Fibroblast of lung (primary cell): ENCODE data around the gene EGR4. TPM values are rescaled to one million over a fixed set of nuclear protein-coding genes. Genes with fewer than 3 reads are reported as not detected.

Experiments used
- DNase-seq, 2 donors: peaks; one replicate each; pipeline versions ENCODE4 v3.0.0 to v3.0.0-alpha.2; 2010; ENCODE audit warnings: low read depth in 2 of 2
- H2AFZ ChIP-seq: 2 replicates; pipeline ENCODE4 v1.5.1; 2012; ENCODE audit warnings: low read length, control low read depth, inconsistent platforms
- H3K27ac ChIP-seq: 2 replicates; pipeline ENCODE4 v1.5.1; 2011; ENCODE audit warnings: low read length, control low read depth; ENCODE audit not compliant: insufficient read depth
- H3K27me3 ChIP-seq: 2 replicates; pipeline ENCODE4 v1.5.1; 2011; ENCODE audit warnings: mild to moderate bottlenecking, low read length; ENCODE audit not compliant: control insufficient read depth, insufficient read depth
- H3K36me3 ChIP-seq: 2 replicates; pipeline ENCODE4 v1.5.1; 2011; ENCODE audit warnings: low read length; ENCODE audit not compliant: control insufficient read depth, insufficient read depth
- H3K4me1 ChIP-seq: 2 replicates; pipeline ENCODE4 v1.5.1; 2011; ENCODE audit warnings: low read length; ENCODE audit not compliant: control insufficient read depth, insufficient read depth; ENCODE audit errors: extremely low read depth
- H3K4me2 ChIP-seq: 2 replicates; pipeline ENCODE4 v1.5.1; 2011; ENCODE audit warnings: low read length, control low read depth; ENCODE audit not compliant: insufficient read depth; ENCODE audit errors: extremely low read depth
- H3K4me3 ChIP-seq, 4 experiments: fragments of 200-600 bp in 1 of 4; sonication (generic) in 1 of 4; replicated peaks in 1 of 4; 2 replicates each; pipeline ENCODE4 v1.5.1; 2011 to 2016; ENCODE audit warnings: low read length in 4 of 4, low read depth in 3 of 4, mild to moderate bottlenecking in 3 of 4, control low read depth in 2 of 4, inconsistent platforms in 1 of 4, mixed read lengths in 1 of 4; ENCODE audit not compliant: insufficient read depth in 1 of 4; ENCODE audit errors: control extremely low read depth in 1 of 4
- H3K79me2 ChIP-seq: 2 replicates; pipeline ENCODE4 v1.5.1; 2012; ENCODE audit warnings: mild to moderate bottlenecking, low read length, inconsistent platforms; ENCODE audit not compliant: control insufficient read depth, insufficient read depth
- H3K9ac ChIP-seq: 2 replicates; pipeline ENCODE4 v1.5.1; 2011; ENCODE audit warnings: mild to moderate bottlenecking, low read length, control low read depth; ENCODE audit not compliant: insufficient read depth
- H3K9me3 ChIP-seq: 2 replicates; pipeline ENCODE4 v1.5.1; 2012; ENCODE audit warnings: low read depth, low read length; ENCODE audit not compliant: control insufficient read depth, insufficient read depth
- H4K20me1 ChIP-seq: 2 replicates; pipeline ENCODE4 v1.5.1; 2011; ENCODE audit warnings: low read length; ENCODE audit not compliant: control insufficient read depth, insufficient read depth; ENCODE audit errors: extremely low read depth
- CTCF ChIP-seq, 2 donors: IDR thresholded peaks in 1 of 2; conservative IDR thresholded peaks in 1 of 2; 1 replicate in 1 of 2; 2 replicates in 1 of 2; pipeline ENCODE4 v1.5.1; 2011 to 2012; ENCODE audit warnings: low read length in 2 of 2, control low read depth in 1 of 2, inconsistent platforms in 1 of 2, low read depth in 1 of 2, mild to moderate bottlenecking in 1 of 2
- EZH2 ChIP-seq: IDR thresholded peaks from 2 replicates; pipeline ENCODE4 v1.5.1; 2012; ENCODE audit warnings: low read length, control low read depth, mild to moderate bottlenecking; ENCODE audit errors: missing control alignments
- polyA plus RNA-seq, 2 donors: library from polyadenylated mRNA; depleted of rRNA in 1 of 2; stranded (reverse) in 1 of 2; unstranded in 1 of 2; fragments of >200 nt; gene quantifications; 2 replicates each; pipeline ENCODE4 v1.2.1, GENCODE V29; 2011 to 2012; ENCODE audit warnings: missing spikeins in 1 of 2
- total RNA-seq: library from RNA; depleted of rRNA; stranded (reverse); fragments of >200 nt; gene quantifications from 2 replicates; pipeline ENCODE4 v1.2.1, GENCODE V29; 2014

The EGR4 gene
- total and polyA plus RNA-seq, 2 donors (not counting 1 experiment from before 2014, with no cell fraction given): not detected

DNA sequence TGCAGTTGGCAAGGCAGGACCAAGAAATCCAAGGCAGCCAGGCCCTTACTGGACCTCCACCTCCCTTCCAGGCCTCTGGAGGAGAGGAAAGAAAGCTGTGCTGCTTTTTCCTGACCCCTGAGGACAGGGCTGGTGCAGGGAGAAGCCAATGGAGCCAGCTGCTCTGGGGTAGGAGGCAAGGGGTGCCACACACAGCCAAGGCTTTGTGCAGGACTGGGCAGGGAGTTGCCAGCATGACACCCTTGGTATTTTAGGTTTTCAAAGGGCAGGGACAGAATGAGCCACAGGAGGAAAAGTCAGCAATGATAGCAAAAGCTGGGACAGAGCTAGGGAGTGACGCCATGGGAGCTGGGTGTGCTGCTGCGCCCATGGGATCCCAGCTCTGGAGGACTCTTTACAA, 36.3 kb downstream of the EGR4 start:
- Histone ChIP-seq H4K20me1 (no peaks in the 10 kb centered on the region), H3K9me3 (no peaks in the 10 kb centered on the region), H2AFZ (no peak overlapping the region), H3K79me2 (no peaks in the 10 kb centered on the region), H3K27ac (no peak overlapping the region), H3K36me3 (peaks cover 8% of the 10 kb centered on the region), H3K4me1 (no peaks in the 10 kb centered on the region), H3K9ac (no peak overlapping the region), H3K4me3 (no peak overlapping the region), H3K4me2 (no peak overlapping the region), H3K27me3 (no peaks in the 10 kb centered on the region)
- no peak for DNase-seq
- TF ChIP-seq CTCF (conservative IDR thresholded peaks at IDR 0.05 in 1 of 2, IDR thresholded peaks at IDR 0.05 in 1 of 2; ENCODE audit: low read depth in 1 of 2, low read length in 2 of 2) (no peak), EZH2 (no peak)

DNA sequence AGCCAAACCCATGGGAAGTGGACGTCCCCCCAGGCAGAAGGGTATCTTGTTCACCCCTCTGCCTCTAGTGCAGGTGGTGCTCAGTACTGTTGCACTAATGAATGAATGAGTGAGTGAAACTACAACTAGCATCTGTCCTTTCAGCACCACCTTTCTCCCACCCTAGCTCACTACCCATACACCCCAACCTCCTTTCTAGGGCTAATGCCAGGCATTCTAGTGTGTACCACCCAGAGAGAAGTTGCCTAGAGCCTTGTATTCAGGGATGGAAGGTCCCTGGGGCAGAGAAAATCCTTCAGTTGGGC, 36.8 kb downstream of the EGR4 start:
- peaks cover 8% of the 10 kb centered on the region for H3K36me3 ChIP-seq
- H3K4me2 ChIP-seq: no peak overlapping the region
- no peak overlapping the region for H2AFZ ChIP-seq
- no peaks in the 10 kb centered on the region for H3K27me3 ChIP-seq
- no peaks in the 10 kb centered on the region for H3K79me2 ChIP-seq
- no peaks in the 10 kb centered on the region for H4K20me1 ChIP-seq
- no peak overlapping the region for H3K4me3 ChIP-seq
- TF ChIP-seq EZH2 (no peak), CTCF (conservative IDR thresholded peaks at IDR 0.05 in 1 of 2, IDR thresholded peaks at IDR 0.05 in 1 of 2; ENCODE audit: low read depth in 1 of 2, low read length in 2 of 2) (no peak)
- no peak overlapping the region for H3K27ac ChIP-seq
- no peak for DNase-seq
- H3K9me3 ChIP-seq: no peaks in the 10 kb centered on the region
- H3K4me1 ChIP-seq: no peaks in the 10 kb centered on the region
- H3K9ac ChIP-seq: no peak overlapping the region

DNA sequence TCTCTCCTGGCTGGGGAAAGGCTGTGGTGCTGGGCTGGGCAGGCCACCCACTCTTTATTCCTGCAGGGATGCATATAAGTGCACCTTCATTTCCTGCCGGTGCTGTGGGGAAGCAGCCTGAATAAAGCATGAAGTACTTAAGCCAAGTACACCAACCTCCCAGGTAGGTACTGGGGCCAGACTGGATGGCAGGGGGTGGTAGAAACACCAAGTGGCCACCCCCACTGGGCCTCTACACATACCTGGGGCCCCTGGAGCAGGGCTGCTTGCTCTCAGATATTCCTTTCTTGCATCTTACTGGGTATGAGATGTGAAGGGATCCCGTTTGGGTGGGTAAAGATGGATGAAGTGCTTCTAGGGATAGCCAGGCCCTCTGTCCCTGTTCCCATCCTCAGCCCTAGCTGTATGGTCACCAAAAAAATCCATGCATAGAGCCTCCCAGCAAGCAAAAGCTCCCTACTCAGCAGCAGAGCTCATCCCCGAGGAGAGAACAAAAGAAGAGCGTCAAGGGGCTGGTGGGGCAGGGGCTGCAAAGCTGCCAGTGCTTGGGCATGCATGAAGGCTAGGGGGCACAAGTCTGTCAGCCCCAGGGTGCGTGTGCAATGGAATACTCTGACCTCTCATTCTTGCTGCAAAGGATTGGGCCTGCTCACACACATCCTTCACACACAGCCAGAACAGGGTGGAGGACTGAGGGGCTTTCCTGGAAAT, 37.3 kb downstream of the EGR4 start:
- no peak for TF ChIP-seq EZH2
- no peak for TF ChIP-seq CTCF (conservative IDR thresholded peaks at IDR 0.05 in 1 of 2, IDR thresholded peaks at IDR 0.05 in 1 of 2; ENCODE audit: low read depth in 1 of 2, low read length in 2 of 2)
- peaks cover 11% of the 10 kb centered on the region for H3K36me3 ChIP-seq
- no peak overlapping the region for H3K27ac ChIP-seq
- H3K27me3 ChIP-seq: no peaks in the 10 kb centered on the region
- no peak overlapping the region for H2AFZ ChIP-seq
- H3K9me3 ChIP-seq: no peaks in the 10 kb centered on the region
- no peak overlapping the region for H3K9ac ChIP-seq
- no peaks in the 10 kb centered on the region for H3K79me2 ChIP-seq
- no peak overlapping the region for H3K4me3 ChIP-seq
- DNase-seq: no peak
- no peak overlapping the region for H3K4me2 ChIP-seq
- no peaks in the 10 kb centered on the region for H3K4me1 ChIP-seq
- no peaks in the 10 kb centered on the region for H4K20me1 ChIP-seq
